AG04449 (cell line): ENCODE data around the gene HOXA11.

Source experiments
- CTCF ChIA-PET: fragments of 350-600 bp; formaldehyde crosslinking; extraction: SDS; loops from one replicate; lab custom pipeline; 2021; ENCODE audit warnings: antibody characterized with exemption; lab: Yijun Ruan, JAX
- POLR2A ChIA-PET: fragments of 400-600, 350-600 bp; formaldehyde crosslinking; extraction: SDS; loops from one replicate; lab custom pipeline; 2020; ENCODE audit warnings: antibody characterized with exemption, inconsistent platforms; lab: Yijun Ruan, JAX
- DNase-seq: peaks from one replicate; pipeline ENCODE4 v3.0.0-alpha.2; 2010; ENCODE audit warnings: low read depth, low spot score
- H3K4me3 ChIP-seq: 2 replicates; pipeline ENCODE4 v1.5.1; 2011; ENCODE audit warnings: low read depth, mild to moderate bottlenecking, control low read depth, low read length
- CTCF ChIP-seq: IDR thresholded peaks from one replicate; pipeline ENCODE4 v1.5.1; 2011; ENCODE audit warnings: mild to moderate bottlenecking, moderate library complexity, low read length, control low read depth, inconsistent platforms; ENCODE audit not compliant: insufficient read depth; ENCODE audit errors: missing control alignments

The HOXA11 gene

GRCh38 chr7:27212497-27213432 is 27.7 kb upstream of the HOXA11 start:
- CTCF ChIA-PET = interaction anchor here (1.5 to 8.4 kb wide), 3 partner anchors 11 to 363 kb away, joined by 3 to 83 read pairs (median 21); no protein-coding TSS in a partner anchor
- no peak overlapping the region for H3K4me3 ChIP-seq
- no peak for TF ChIP-seq CTCF
- POLR2A ChIA-PET = no interaction called here
- DNase-seq = no peak

- CTCF ChIA-PET = interaction anchor here (1.0 to 8.4 kb wide), 10 partner anchors 9 to 566 kb away, joined by 3 to 83 read pairs (median 12); partner anchors contain the start of genes EVX1 and HOXA13
- POLR2A ChIA-PET = no interaction called here
- no peak for TF ChIP-seq CTCF
- H3K4me3 ChIP-seq = no peak overlapping the region
- DNase-seq = no peak
Measured at GRCh38 chr7:27211764-27212204, 26.8 kb upstream of the HOXA11 start.

- ChIA-PET POLR2A (no interaction called here), CTCF (interaction anchor here (0.7 to 8.4 kb wide), 25 partner anchors 8 to 1597 kb away, joined by 3 to 83 read pairs (median 5); partner anchors contain the start of genes EVX1 and HOXA13)
- no peak for TF ChIP-seq CTCF
- no peak overlapping the region for H3K4me3 ChIP-seq
- DNase-seq = no peak
Measured at GRCh38 chr7:27211084-27211446, 26.0 kb upstream of the HOXA11 start.

GRCh38 chr7:27210441-27211083 is 25.5 kb upstream of the HOXA11 start:
- ChIA-PET POLR2A (no interaction called here), CTCF (interaction anchor here (0.7 to 8.4 kb wide), 30 partner anchors 8 to 1598 kb away, joined by 3 to 83 read pairs (median 4); partner anchors contain the start of genes EVX1 and HOXA13)
- TF ChIP-seq CTCF = peak; percentile 77
- H3K4me3 ChIP-seq = peak overlapping the region; percentile 23; the same call in 1 of the 2 replicates
- no peak for DNase-seq

GRCh38 chr7:27209933-27210440 is 25.0 kb upstream of the HOXA11 start:
- no peak for DNase-seq
- H3K4me3 ChIP-seq = no peak overlapping the region
- TF ChIP-seq CTCF = no peak
- CTCF ChIA-PET = interaction anchor here (0.8 to 8.4 kb wide), 25 partner anchors 11 to 886 kb away, joined by 3 to 83 read pairs (median 5); partner anchors contain the start of genes HOXA11 and HOXA13
- POLR2A ChIA-PET = no interaction called here

- ChIA-PET POLR2A (no interaction called here), CTCF (interaction anchor here (1.0 to 8.4 kb wide), 10 partner anchors 9 to 887 kb away, joined by 3 to 83 read pairs (median 6); partner anchors contain the start of gene HOXA13)
- no peak overlapping the region for H3K4me3 ChIP-seq
- no peak for DNase-seq
- TF ChIP-seq CTCF = no peak
Measured at GRCh38 chr7:27208998-27209397, 24.0 kb upstream of the HOXA11 start.
